ENCODE results near the gene OXCT2.

The OXCT2 gene

GRCh38 chr1:39721664-39722063, 49.5 kb downstream of the OXCT2 start:
- no peak for TF ChIP-seq CTCF (conservative IDR thresholded peaks at IDR 0.05)

GRCh38 chr1:39720094-39720999, 50.8 kb downstream of the OXCT2 start:
- TF ChIP-seq CTCF (conservative IDR thresholded peaks at IDR 0.05) = peak; percentile 76
- no peak overlapping the region for H3K27ac ChIP-seq

More at GRCh38 chr1:39721664-39722063, 49.5 kb downstream of the OXCT2 start:
- H3K27ac ChIP-seq = no peak overlapping the region
